NCI-H524 (cell line): ENCODE measurements around the gene EGFR.

ENCODE experiments used
- DNase-seq, 2 experiments: peaks; one replicate each; lab custom pipeline; 2025; lab: John Stamatoyannopoulos, UW

EGFR gene

GRCh38 chr7:55036950-55037736 lies 18.3 kb downstream of the EGFR start:
- no peak for DNase-seq

GRCh38 chr7:55043691-55044370 lies 25.0 kb downstream of the EGFR start:
- DNase-seq = no peak

- no peak for DNase-seq
Measured at GRCh38 chr7:55044371-55044717, 25.5 kb downstream of the EGFR start.

GRCh38 chr7:55044791-55045190 lies 26.0 kb downstream of the EGFR start:
- no peak for DNase-seq

GRCh38 chr7:55046582-55047342 lies 27.9 kb downstream of the EGFR start:
- DNase-seq = no peak

- peak in 1 of 2 experiments; percentile 56 for DNase-seq
Measured at GRCh38 chr7:55048221-55048859, 29.5 kb downstream of the EGFR start.

GRCh38 chr7:55050281-55050680 lies 31.5 kb downstream of the EGFR start:
- peak; percentile 86 to 97 for DNase-seq

GRCh38 chr7:55052081-55052480 lies 33.3 kb downstream of the EGFR start:
- DNase-seq = no peak

- DNase-seq = no peak
Measured at GRCh38 chr7:55052741-55053427, 34.1 kb downstream of the EGFR start.

- no peak for DNase-seq
Measured at GRCh38 chr7:55053651-55054571, 35.1 kb downstream of the EGFR start.

GRCh38 chr7:55054758-55055157 lies 35.9 kb downstream of the EGFR start:
- no peak for DNase-seq

- DNase-seq = no peak
Measured at GRCh38 chr7:55055479-55055878, 36.7 kb downstream of the EGFR start.

GRCh38 chr7:55056068-55056467 lies 37.3 kb downstream of the EGFR start:
- DNase-seq = no peak

- no peak for DNase-seq
Measured at GRCh38 chr7:55056577-55057480, 38.0 kb downstream of the EGFR start.

GRCh38 chr7:55058314-55058713 lies 39.5 kb downstream of the EGFR start:
- no peak for DNase-seq

GRCh38 chr7:55059021-55059420 lies 40.2 kb downstream of the EGFR start:
- DNase-seq = no peak

GRCh38 chr7:55060085-55060484 lies 41.3 kb downstream of the EGFR start:
- no peak for DNase-seq

- no peak for DNase-seq
Measured at GRCh38 chr7:55060636-55061022, 41.8 kb downstream of the EGFR start.

- DNase-seq = no peak
Measured at GRCh38 chr7:55061726-55062499, 43.1 kb downstream of the EGFR start.
